GM12872 (cell line): ENCODE results near the gene AGFG1.

Experiments used
- TF ChIP-seq, protein P1 (sequence below): IDR thresholded peaks from 3 replicates; pipeline ENCODE4 v1.5.1; 2011; ENCODE audit warnings: low read depth, mild to moderate bottlenecking, low read length, moderate library complexity; ENCODE audit not compliant: insufficient read depth

The AGFG1 gene

DNA sequence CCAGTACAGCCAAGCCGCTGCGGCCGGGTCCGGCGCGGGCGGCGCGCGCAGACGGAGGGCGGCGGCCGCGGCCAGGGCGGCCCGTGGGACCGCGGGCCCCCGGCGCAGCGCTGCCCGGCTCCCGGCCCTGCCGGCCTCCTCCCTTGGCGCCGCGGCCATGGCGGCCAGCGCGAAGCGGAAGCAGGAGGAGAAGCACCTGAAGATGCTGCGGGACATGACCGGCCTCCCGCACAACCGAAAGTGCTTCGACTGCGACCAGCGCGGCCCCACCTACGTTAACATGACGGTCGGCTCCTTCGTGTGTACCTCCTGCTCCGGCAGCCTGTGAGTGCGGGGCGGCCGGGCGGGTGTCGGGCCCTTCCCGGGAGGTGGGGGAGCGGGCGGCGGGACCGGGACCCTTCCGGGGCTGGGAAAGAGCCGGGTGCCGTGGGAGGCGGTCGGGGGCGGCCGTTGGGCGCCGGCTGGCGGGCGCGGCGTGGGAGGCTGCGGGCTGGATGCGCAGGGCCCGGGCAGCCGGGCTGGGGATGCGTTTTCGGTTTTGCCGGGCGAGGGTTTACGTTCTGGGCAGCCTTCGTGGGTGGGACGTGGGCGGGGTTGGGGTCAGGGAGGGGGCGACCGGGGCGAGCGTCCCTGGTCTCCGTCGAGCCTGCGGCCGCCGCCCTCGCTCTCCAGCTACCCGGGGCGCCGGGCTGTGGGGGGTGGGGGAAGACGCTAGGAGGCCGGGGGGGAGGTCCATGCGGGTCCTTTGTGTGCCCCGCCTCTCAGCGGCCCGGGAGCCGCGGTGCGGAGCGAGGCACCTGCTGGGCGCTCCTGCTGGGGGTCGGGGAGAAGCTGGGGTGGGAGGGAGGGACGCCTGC lies 537 bp downstream of the AGFG1 start:
- TF ChIP-seq, protein P1, sequence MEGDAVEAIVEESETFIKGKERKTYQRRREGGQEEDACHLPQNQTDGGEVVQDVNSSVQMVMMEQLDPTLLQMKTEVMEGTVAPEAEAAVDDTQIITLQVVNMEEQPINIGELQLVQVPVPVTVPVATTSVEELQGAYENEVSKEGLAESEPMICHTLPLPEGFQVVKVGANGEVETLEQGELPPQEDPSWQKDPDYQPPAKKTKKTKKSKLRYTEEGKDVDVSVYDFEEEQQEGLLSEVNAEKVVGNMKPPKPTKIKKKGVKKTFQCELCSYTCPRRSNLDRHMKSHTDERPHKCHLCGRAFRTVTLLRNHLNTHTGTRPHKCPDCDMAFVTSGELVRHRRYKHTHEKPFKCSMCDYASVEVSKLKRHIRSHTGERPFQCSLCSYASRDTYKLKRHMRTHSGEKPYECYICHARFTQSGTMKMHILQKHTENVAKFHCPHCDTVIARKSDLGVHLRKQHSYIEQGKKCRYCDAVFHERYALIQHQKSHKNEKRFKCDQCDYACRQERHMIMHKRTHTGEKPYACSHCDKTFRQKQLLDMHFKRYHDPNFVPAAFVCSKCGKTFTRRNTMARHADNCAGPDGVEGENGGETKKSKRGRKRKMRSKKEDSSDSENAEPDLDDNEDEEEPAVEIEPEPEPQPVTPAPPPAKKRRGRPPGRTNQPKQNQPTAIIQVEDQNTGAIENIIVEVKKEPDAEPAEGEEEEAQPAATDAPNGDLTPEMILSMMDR, result no peak

DNA sequence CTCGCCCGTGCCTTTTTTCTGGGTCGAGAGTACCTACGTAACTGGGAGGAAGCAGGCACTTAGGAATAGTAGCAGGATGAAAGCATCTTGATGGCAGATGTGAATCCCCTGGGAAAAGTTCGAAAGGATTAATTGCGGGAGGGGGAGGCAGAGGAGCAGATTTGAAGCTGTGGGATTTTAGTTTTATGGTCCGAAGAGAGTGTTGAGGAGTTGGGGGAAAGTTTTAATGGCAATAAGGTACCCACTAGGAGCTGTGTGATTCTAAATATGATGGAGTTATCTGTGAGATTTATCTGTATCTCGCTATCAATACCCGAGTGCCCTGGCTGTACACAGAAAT lies 1.1 kb downstream of the AGFG1 start:
- TF ChIP-seq, protein P1, result no peak

DNA sequence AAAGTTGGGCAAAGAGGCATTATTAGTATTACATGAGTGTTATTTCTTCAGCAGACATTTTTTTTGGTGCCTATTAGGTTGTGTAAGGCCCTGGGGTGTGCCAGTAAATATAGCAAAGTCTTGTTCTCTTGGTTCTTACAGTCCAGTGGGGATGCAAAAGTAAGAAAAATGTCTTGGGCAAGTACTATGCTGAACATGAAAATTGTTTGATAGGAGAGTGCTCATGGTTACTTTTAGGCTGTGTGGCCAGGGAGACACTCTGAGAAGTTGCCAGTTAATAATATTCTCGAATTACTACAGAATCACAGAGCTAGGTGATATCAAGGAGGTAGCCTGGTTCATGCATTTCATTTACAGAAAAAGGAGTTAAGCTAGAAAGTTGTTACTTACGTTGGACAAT lies 1.9 kb downstream of the AGFG1 start:
- TF ChIP-seq, protein P1, result no peak

DNA sequence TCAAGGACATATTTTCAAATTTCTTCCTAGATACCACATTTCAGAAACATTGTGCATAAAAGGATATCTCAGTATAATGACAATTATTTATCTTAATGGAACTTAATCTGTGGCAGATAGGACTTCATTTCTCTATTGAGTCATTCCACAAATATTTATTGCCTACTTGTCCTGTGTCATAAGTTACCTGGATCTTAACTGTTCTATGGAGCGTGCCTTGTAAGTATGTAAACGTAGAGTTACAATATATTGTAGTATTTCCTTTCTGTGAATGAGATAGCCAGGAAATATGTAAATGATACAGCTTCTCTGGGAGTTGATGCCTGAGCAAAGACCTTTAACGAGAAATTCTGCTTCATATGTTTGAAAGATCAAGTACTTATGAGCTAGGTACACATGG lies 2.5 kb downstream of the AGFG1 start:
- TF ChIP-seq, protein P1, result no peak

DNA sequence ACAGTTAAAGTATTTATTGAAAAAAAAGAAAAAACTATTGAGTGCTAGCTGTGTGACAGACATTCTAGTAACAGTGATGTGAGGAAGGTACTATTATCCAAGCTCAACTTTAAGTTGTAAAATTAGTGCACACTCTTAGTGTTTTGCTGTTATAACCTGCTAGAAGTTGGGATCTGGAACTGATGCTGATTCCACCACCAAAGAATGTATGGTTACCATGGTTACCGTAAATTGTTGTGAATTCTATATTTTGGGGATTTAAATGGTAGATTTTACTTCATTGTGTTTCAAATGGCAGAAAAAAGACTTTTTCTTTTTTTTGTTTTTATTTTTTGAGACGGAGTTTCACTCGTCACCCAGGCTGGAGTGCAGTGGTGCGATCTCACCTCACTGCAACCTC lies 5.3 kb downstream of the AGFG1 start:
- TF ChIP-seq, protein P1, result no peak

DNA sequence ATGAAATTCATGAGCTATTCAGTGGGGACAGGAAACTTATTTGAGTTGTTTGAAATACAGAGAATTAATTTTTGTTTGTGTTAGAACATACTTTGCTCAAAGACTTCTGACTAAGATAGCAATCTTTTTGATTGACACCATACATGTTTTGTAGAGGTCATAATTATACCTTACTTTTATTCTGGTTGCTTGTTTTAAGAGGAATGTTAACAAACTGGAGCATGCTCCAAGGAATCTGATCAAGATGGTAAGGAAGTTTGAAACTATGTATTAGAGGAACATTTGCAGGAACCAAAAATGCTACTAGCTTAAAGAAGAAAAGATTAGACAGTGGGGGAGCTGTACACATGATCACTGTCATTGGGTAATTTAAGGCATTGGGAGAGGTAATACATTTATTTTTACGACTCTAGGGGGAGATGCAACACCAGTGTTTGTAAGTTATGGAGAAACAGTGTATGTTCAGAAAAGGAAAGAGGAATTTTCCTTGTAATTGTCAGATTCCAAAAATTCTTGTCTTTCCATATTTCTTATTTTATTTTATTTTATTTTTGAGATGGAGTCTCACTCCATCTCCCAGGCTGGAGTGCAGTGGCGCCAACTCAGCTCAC lies 8.0 kb downstream of the AGFG1 start:
- TF ChIP-seq, protein P1, result peak; percentile 46; the same call in 2 of the 3 replicates

DNA sequence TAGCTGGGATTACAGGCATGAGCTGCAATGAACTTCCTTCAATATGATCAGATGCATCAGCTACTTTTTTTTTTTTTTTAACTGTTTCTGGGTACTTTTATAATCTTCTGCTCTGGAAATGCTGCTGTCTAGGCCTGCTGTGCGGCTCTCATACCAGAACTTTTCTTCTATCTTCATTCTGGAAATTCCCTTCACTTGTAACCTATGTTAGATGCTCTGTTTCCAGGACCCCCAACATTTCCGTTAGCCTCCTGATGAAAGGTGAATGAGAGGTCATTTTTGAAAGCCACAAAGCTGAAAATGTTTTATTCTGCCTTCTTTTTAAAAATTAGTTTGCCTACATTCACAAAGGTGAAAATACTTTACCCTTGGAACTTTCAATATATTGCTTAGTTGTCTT lies 8.6 kb downstream of the AGFG1 start:
- TF ChIP-seq, protein P1, result no peak
